Spleen (tissue), 11 donors: ENCODE data around the gene KLHL5. TPM values are rescaled to one million over a fixed set of nuclear protein-coding genes. Genes with fewer than 3 reads are reported as not detected.
A peak's percentile ranks its signal among the peaks of the same experiment; 100 is the strongest.

Experiments
- DNase-seq: peaks from one replicate; pipeline ENCODE4 v3.0.0-alpha.2; 2020
- H3K27ac ChIP-seq, 8 donors: fragments of 200-600 bp; sonication (generic) in 7 of 8; 1 replicate in 4 of 8; 2 replicates in 4 of 8; pipeline versions ENCODE4 v1.5.0 to v1.8.0; 2016 to 2021; ENCODE audit warnings: inconsistent platforms in 4 of 8, mild to moderate bottlenecking in 4 of 8, moderate library complexity in 1 of 8
- H3K27me3 ChIP-seq, 7 donors: fragments of 200-600 bp; sonication (generic) in 6 of 7; replicated peaks in 1 of 7; 1 replicate in 4 of 7; 2 replicates in 3 of 7; pipeline versions ENCODE4 v1.5.0 to v1.8.0; 2016 to 2021; ENCODE audit warnings: inconsistent platforms in 3 of 7, mild to moderate bottlenecking in 1 of 7
- H3K36me3 ChIP-seq, 6 donors: fragments of 200-600 bp; sonication (generic) in 5 of 6; 1 replicate in 4 of 6; 2 replicates in 2 of 6; pipeline versions ENCODE4 v1.5.0 to v1.8.0; 2016 to 2021; ENCODE audit warnings: inconsistent platforms in 2 of 6
- H3K4me1 ChIP-seq, 6 donors: fragments of 200-600 bp; sonication (generic) in 5 of 6; 1 replicate in 3 of 6; 2 replicates in 3 of 6; pipeline versions ENCODE4 v1.5.0 to v1.8.0; 2016 to 2021; ENCODE audit warnings: inconsistent platforms in 3 of 6
- H3K4me3 ChIP-seq, 8 donors: fragments of 200-600 bp; sonication (generic) in 7 of 8; 1 replicate in 4 of 8; 2 replicates in 4 of 8; pipeline versions ENCODE4 v1.5.0 to v1.8.0; 2016 to 2021; ENCODE audit warnings: inconsistent platforms in 4 of 8, mild to moderate bottlenecking in 4 of 8, moderate library complexity in 2 of 8
- H3K9me3 ChIP-seq, 8 donors: fragments of 200-600 bp; sonication (generic) in 7 of 8; 1 replicate in 4 of 8; 2 replicates in 4 of 8; pipeline versions ENCODE4 v1.5.0 to v1.8.0; 2016 to 2021; ENCODE audit warnings: inconsistent platforms in 4 of 8
- POLR2A ChIP-seq, 3 donors: fragments of 450-650 bp; IDR thresholded peaks; one replicate each; pipeline ENCODE4 v1.5.1; 2017; ENCODE audit warnings: antibody characterized with exemption in 3 of 3, mild to moderate bottlenecking in 1 of 3
- POLR2AphosphoS5 ChIP-seq, 3 donors: sonication (generic); formaldehyde crosslinking; IDR thresholded peaks; one replicate each; pipeline ENCODE4 v1.5.1; 2017; ENCODE audit warnings: antibody characterized with exemption in 3 of 3
- WGBS, 5 donors: extraction: QIAGEN DNeasy Blood & Tissue Kit in 3 of 5; methylation state at CpG; one replicate each; pipeline versions ENCODE4 v1.1.5 to v1.1.7; 2013 to 2018; 5-methylcytosine and 5-hydroxymethylcytosine counted together
- intact Hi-C: fragments of 100-400 bp; cut with DNase I; formaldehyde crosslinking; loops from one replicate; pipeline ENCODE4 v1.15.0; 2023; ENCODE audit warnings: low total_unique reads
- polyA plus RNA-seq, 3 donors: library from polyadenylated mRNA; stranded (reverse); fragments of 200-250 nt; gene quantifications; one replicate each; pipeline ENCODE4 v1.2.1, GENCODE V29; 2013
- total RNA-seq, 7 donors: library from RNA; depleted of rRNA in 3 of 7; stranded (reverse); fragments of >200 nt in 3 of 7; fragmentation: NEBNext Ultra II Directional in 4 of 7; extraction: Animal tissue kit (Norgen Biotek cat#: 25700) in 4 of 7; gene quantifications; one replicate each; pipeline versions ENCODE4 v1.1.0 to v1.2.1, GENCODE V29; 2016 to 2021
- TF ChIP-seq, protein P1 (sequence below), 11 experiments: fragments of 200-600 bp in 7 of 11; fragments of 450-650 bp in 4 of 11; sonication (generic) in 4 of 11; IDR thresholded peaks in 8 of 11; conservative IDR thresholded peaks in 3 of 11; 1 replicate in 7 of 11; 2 replicates in 4 of 11; pipeline versions ENCODE4 v1.4.0 to v1.8.0; 2016 to 2021; ENCODE audit warnings: antibody characterized with exemption in 11 of 11, inconsistent platforms in 4 of 11, mild to moderate bottlenecking in 1 of 11
- donor health status: healthy with polysubstance abuse.
- donor health status: DM: no; HTN: no; CAD: no; lungs with moderate emphysema.
- donor health status: DM: no; HTN: no; CAD: no.
- donor health status: Bipolar disorder and iron deficiency.
- donor health status: healthy.
- donor health status: DM: no; HTN: no; CAD: no.
- donor health status: DM: yes; HTN: yes; CAD: no.

KLHL5 gene
- total and polyA plus RNA-seq, 10 donors: 7.5 to 46.9 (median 35.9) TPM

DNA sequence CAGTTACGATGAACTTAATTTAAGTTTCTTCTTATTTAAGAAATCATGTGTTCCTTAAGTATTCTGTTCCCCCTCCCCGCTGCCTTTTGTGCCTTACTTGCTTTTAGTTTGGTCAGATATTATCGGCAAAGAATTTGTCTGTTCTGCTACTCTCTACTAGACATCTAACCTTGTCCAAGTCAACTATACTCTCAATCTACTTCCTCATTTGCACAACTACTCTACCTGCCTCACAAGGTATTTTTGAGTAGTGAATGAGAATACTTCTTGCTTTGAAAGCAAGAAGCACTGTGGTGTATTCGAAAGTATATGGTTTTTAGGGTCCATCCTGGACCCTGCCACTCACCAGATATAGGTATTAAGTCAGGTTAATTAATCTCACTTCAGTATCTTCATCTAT lies 8.0 kb upstream of the KLHL5 start:
- H3K27ac ChIP-seq: peak overlapping the region in 1 of 8 donors; percentile 12
- DNase-seq: no peak
- H3K4me1 ChIP-seq: peaks cover 0 to 64% (median 5%) of the 10 kb centered on the region in 6 donors
- intact Hi-C loops: no loop called here
- no peaks in the 10 kb centered on the region for H3K36me3 ChIP-seq
- H3K27me3 ChIP-seq: no peaks in the 10 kb centered on the region
- WGBS, 5 donors: 91 to 98% (median 94%) methylated on average over 4 of the region's 4 CpGs
- TF ChIP-seq, protein P1, sequence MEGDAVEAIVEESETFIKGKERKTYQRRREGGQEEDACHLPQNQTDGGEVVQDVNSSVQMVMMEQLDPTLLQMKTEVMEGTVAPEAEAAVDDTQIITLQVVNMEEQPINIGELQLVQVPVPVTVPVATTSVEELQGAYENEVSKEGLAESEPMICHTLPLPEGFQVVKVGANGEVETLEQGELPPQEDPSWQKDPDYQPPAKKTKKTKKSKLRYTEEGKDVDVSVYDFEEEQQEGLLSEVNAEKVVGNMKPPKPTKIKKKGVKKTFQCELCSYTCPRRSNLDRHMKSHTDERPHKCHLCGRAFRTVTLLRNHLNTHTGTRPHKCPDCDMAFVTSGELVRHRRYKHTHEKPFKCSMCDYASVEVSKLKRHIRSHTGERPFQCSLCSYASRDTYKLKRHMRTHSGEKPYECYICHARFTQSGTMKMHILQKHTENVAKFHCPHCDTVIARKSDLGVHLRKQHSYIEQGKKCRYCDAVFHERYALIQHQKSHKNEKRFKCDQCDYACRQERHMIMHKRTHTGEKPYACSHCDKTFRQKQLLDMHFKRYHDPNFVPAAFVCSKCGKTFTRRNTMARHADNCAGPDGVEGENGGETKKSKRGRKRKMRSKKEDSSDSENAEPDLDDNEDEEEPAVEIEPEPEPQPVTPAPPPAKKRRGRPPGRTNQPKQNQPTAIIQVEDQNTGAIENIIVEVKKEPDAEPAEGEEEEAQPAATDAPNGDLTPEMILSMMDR (IDR thresholded peaks at IDR 0.05 in 8 of 11, conservative IDR thresholded peaks at IDR 0.05 in 3 of 11): no peak
- TF ChIP-seq POLR2A (IDR thresholded peaks at IDR 0.05) (no peak), POLR2AphosphoS5 (IDR thresholded peaks at IDR 0.05) (no peak)
- no peaks in the 10 kb centered on the region for H3K9me3 ChIP-seq
- H3K4me3 ChIP-seq: no peak overlapping the region

DNA sequence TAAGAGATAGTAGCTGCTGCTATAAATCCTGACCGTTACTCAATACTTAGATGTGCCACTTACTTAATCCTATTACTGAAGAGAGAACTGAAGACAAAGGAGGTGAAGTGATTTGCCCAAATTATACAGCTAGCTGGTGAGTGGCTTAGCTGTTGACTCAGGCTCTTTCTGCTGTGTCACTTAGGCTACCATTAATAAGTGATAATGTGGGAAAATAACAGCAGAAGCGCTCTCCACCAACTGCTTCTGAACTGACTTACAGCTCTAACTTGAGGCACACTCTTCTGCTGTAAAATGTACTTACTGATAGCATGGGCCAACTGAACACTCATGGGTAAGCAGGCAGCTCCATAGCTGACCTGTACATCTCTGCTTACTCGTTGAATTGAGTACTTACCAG lies 7.5 kb upstream of the KLHL5 start:
- no peak for DNase-seq
- Histone ChIP-seq H3K36me3 (no peaks in the 10 kb centered on the region), H3K9me3 (no peaks in the 10 kb centered on the region), H3K4me1 (peaks cover 0 to 58% (median 4%) of the 10 kb centered on the region in 6 donors), H3K27ac (peak overlapping the region in 1 of 8 donors; percentile 12), H3K4me3 (no peak overlapping the region), H3K27me3 (no peaks in the 10 kb centered on the region)
- TF ChIP-seq POLR2AphosphoS5 (IDR thresholded peaks at IDR 0.05): no peak
- no peak for TF ChIP-seq POLR2A (IDR thresholded peaks at IDR 0.05)
- TF ChIP-seq, protein P1 (IDR thresholded peaks at IDR 0.05 in 8 of 11, conservative IDR thresholded peaks at IDR 0.05 in 3 of 11): no peak
- intact Hi-C loops: no loop called here
- 89 to 96% (median 91%) methylated on average over 3 of the region's 3 CpGs for WGBS, 5 donors

DNA sequence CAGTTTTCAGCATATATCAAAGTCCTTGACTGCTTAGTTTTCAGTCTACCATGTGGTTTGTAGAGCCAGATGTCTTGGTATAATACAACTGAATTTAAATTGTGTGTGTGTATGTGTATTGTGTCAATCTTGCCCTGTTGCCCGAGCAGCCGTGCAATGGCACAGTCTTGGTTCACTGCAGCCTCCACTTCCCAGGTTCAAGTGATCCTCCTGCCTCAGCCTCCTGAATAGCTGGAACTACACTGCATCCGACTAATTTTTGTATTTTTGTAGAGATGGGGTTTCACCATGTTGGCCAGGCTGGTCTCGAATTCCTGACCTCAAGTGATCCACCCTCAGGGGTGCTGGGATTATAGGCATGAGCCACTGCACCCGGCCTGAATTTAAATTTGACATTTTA lies 6.0 kb upstream of the KLHL5 start:
- Histone ChIP-seq H3K4me3 (no peak overlapping the region), H3K4me1 (peaks cover 0 to 53% (median 2%) of the 10 kb centered on the region in 6 donors), H3K27ac (no peak overlapping the region), H3K27me3 (no peaks in the 10 kb centered on the region), H3K9me3 (no peaks in the 10 kb centered on the region), H3K36me3 (no peaks in the 10 kb centered on the region)
- no peak for TF ChIP-seq POLR2A (IDR thresholded peaks at IDR 0.05)
- TF ChIP-seq, protein P1 (IDR thresholded peaks at IDR 0.05 in 8 of 11, conservative IDR thresholded peaks at IDR 0.05 in 3 of 11): no peak
- TF ChIP-seq POLR2AphosphoS5 (IDR thresholded peaks at IDR 0.05): no peak
- WGBS, 5 donors: 94 to 98% (median 96%) methylated on average over 5 of the region's 5 CpGs
- intact Hi-C loops: no loop called here
- DNase-seq: no peak

- H3K4me1 ChIP-seq: peaks cover 0 to 33% (median 5%) of the 10 kb centered on the region in 6 donors
- H3K27me3 ChIP-seq: no peaks in the 10 kb centered on the region
- H3K4me3 ChIP-seq: no peak overlapping the region
- H3K9me3 ChIP-seq: no peaks in the 10 kb centered on the region
- no peak for TF ChIP-seq POLR2A (IDR thresholded peaks at IDR 0.05)
- no peak for TF ChIP-seq POLR2AphosphoS5 (IDR thresholded peaks at IDR 0.05)
- TF ChIP-seq, protein P1 (IDR thresholded peaks at IDR 0.05 in 8 of 11, conservative IDR thresholded peaks at IDR 0.05 in 3 of 11): no peak
- intact Hi-C loops: no loop called here
- no peaks in the 10 kb centered on the region for H3K36me3 ChIP-seq
- no peak overlapping the region for H3K27ac ChIP-seq
- whole genome bisulfite sequencing, 5 donors: 91 to 100% (median 94%) methylated on average over 1 of the region's 1 CpG
- DNase-seq: no peak
Observed at GRCh38 chr4:39061457-39061856, 575 bp upstream of the KLHL5 start.
